ENCODE results near the gene SUMO4. TPM values are rescaled to one million over a fixed set of nuclear protein-coding genes. Genes with fewer than 3 reads are reported as not detected.

Gene SUMO4
- total and polyA plus RNA-seq, 10 of the 15 experiments (the other 5 are each of a cell fraction or from before 2014, with no cell fraction given) = 0.07 to 5.3 (median 1.0) TPM; not detected in 1

DNA sequence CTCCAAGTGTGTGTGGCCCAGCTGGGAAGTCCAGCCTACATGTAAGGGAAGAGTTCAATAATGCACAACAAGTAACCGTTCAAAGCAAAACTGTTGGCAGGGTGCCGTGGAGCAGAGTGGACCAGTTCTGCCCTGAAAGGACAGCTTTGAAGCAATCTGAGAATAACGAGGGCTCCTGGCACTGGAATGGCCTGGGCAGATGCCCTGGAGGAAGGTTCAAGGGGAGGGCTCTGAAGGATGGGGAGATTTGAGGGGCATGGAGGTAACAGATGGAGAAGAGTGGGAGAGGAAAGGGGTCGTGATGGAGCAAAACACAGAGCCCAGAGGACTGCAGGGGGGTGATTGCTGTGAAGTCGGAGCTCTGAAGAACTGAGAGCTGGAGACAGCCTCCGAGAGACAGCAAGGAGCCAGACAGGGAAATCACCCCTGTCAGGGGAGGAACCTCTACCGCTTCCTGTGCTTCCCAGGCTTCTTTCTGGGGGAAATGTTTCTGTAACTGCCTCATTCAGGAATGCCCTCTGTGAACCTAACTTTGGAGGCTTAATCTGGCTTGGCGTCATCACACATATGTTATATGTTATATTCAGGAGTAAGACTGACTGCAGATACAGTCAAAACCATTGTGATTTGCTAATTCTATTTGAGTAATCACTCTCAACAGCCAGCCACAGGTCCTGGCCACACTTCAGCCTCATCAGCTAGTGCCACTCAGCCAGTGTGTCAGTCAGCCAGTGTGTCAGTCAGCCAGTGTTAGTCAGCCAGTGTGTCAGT lies 43.5 kb downstream of the SUMO4 start:
- H3K9me3 ChIP-seq (replicated peaks; ENCODE audit: control insufficient read depth, insufficient read depth, low read length) = no peaks in the 10 kb centered on the region; the same call in 2 of the 3 replicates
- H3K79me2 ChIP-seq (ENCODE audit: control insufficient read depth, insufficient read depth, low read length) = no peaks in the 10 kb centered on the region
- H3K9ac ChIP-seq (ENCODE audit: control insufficient read depth, insufficient read depth, low read length) = no peak overlapping the region
- in situ Hi-C loops (cut with MboI) (loop anchor here (25.0 kb wide), 1 partner anchor 681 kb away; no protein-coding TSS in a partner anchor), intact Hi-C loops (cut with micrococcal nuclease; ENCODE audit: unreplicated experiment) (no loop called here)
- TF ChIP-seq FOXK2 (IDR thresholded peaks at IDR 0.05) (no peak), NFYA (IDR thresholded peaks at IDR 0.05; ENCODE audit: borderline replicate concordance, low read depth, low read length) (no peak)
- TF ChIP-seq, protein P1, sequence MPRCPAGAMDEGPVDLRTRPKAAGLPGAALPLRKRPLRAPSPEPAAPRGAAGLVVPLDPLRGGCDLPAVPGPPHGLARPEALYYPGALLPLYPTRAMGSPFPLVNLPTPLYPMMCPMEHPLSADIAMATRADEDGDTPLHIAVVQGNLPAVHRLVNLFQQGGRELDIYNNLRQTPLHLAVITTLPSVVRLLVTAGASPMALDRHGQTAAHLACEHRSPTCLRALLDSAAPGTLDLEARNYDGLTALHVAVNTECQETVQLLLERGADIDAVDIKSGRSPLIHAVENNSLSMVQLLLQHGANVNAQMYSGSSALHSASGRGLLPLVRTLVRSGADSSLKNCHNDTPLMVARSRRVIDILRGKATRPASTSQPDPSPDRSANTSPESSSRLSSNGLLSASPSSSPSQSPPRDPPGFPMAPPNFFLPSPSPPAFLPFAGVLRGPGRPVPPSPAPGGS (IDR thresholded peaks at IDR 0.05; ENCODE audit: borderline replicate concordance, insufficient read depth, low read depth, low read length, poor library complexity, severe bottlenecking) = peak; percentile 47
- TF ChIP-seq, protein P2, sequence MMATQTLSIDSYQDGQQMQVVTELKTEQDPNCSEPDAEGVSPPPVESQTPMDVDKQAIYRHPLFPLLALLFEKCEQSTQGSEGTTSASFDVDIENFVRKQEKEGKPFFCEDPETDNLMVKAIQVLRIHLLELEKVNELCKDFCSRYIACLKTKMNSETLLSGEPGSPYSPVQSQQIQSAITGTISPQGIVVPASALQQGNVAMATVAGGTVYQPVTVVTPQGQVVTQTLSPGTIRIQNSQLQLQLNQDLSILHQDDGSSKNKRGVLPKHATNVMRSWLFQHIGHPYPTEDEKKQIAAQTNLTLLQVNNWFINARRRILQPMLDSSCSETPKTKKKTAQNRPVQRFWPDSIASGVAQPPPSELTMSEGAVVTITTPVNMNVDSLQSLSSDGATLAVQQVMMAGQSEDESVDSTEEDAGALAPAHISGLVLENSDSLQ (IDR thresholded peaks at IDR 0.05) = 0 out of 2 replicates have a peak, but pooled peaks have one; percentile 12
- no peak for DNase-seq (ENCODE audit: low read depth, low spot score)
- H3K4me1 ChIP-seq (ENCODE audit: control insufficient read depth, insufficient read depth, low read length) = peaks cover 7% of the 10 kb centered on the region
- peak; percentile 11; the same call in 2 of the 3 replicates for ATAC-seq
- no peak overlapping the region for H2AFZ ChIP-seq (ENCODE audit: control insufficient read depth, low read depth, low read length)
- no peaks in the 10 kb centered on the region for H3K27me3 ChIP-seq (replicated peaks in 1 of 2; ENCODE audit: control insufficient read depth in 2 of 2, insufficient read depth in 2 of 2, low read length in 1 of 2)
- BruUV-seq (replicated peaks) = no TSS peak
- no peak overlapping the region for H3K4me2 ChIP-seq (ENCODE audit: control insufficient read depth, insufficient read depth)
- H4K20me1 ChIP-seq (ENCODE audit: control insufficient read depth, insufficient read depth) = no peaks in the 10 kb centered on the region
- H3K27ac ChIP-seq (ENCODE audit: control insufficient read depth, insufficient read depth) = no peak overlapping the region
- ChIA-PET SMC1A (ENCODE audit: uncharacterized antibody, unreplicated experiment) (interaction anchor here (0.7 to 1.4 kb wide), 3 partner anchors 10 to 21 kb away, joined by 3 to 5 read pairs (median 4); no protein-coding TSS in a partner anchor), POLR2A (no interaction called here), RAD21 (ENCODE audit: unreplicated experiment) (interaction anchor here (1.2 kb wide), 1 partner anchor 73 kb away, joined by 4 read pairs; no protein-coding TSS in a partner anchor), CTCF (interaction anchor here (1.9 kb wide), 1 partner anchor 73 kb away, joined by 5 read pairs; no protein-coding TSS in a partner anchor)
- 87% methylated on average over 8 of the region's 8 CpGs for WGBS (ENCODE audit: insufficient coverage, insufficient replicate concordance, low lambda C conversion rate, missing lambda C conversion rate)
- H3K4me3 ChIP-seq = no peak overlapping the region
- no peaks in the 10 kb centered on the region for H3K36me3 ChIP-seq (ENCODE audit: control insufficient read depth in 2 of 2, insufficient read depth in 2 of 2, low read length in 1 of 2)
- no peak for FAIRE-seq
